Ishikawa (cell line): Measurements from ENCODE around the gene VAMP5.
A peak's percentile ranks its signal among the peaks of the same experiment; 100 is the strongest.

Experiments used
- CEBPB ChIP-seq: IDR thresholded peaks from 2 replicates; pipeline ENCODE4 v1.6.1; 2012
- CREB1 ChIP-seq: IDR thresholded peaks from 2 replicates; pipeline ENCODE4 v1.6.1; 2012; ENCODE audit warnings: low read depth
- EGR1 ChIP-seq: IDR thresholded peaks from 2 replicates; pipeline ENCODE4 v1.6.1; 2012
- EP300 ChIP-seq: IDR thresholded peaks from 2 replicates; pipeline ENCODE4 v1.6.1; 2012; ENCODE audit warnings: borderline replicate concordance
- FOXM1 ChIP-seq: IDR thresholded peaks from 2 replicates; pipeline ENCODE4 v1.6.1; 2012; ENCODE audit warnings: low read depth, borderline replicate concordance
- MAX ChIP-seq: IDR thresholded peaks from 2 replicates; pipeline ENCODE4 v1.6.1; 2012
- NFIC ChIP-seq: IDR thresholded peaks from 2 replicates; pipeline ENCODE4 v1.6.1; 2012
- RAD21 ChIP-seq: IDR thresholded peaks from 2 replicates; pipeline ENCODE4 v1.6.1; 2012; ENCODE audit warnings: low read depth
- REST ChIP-seq: IDR thresholded peaks from 2 replicates; pipeline ENCODE4 v1.6.1; 2012; ENCODE audit warnings: low read depth, mild to moderate bottlenecking
- TAF1 ChIP-seq: IDR thresholded peaks from 2 replicates; pipeline ENCODE4 v1.6.1; 2012; ENCODE audit warnings: low read depth, mild to moderate bottlenecking
- TCF12 ChIP-seq: IDR thresholded peaks from 2 replicates; pipeline ENCODE4 v1.6.1; 2012; ENCODE audit warnings: low read depth
- TEAD4 ChIP-seq: IDR thresholded peaks from 2 replicates; pipeline ENCODE4 v1.6.1; 2012
- USF1 ChIP-seq: IDR thresholded peaks from 2 replicates; pipeline ENCODE4 v1.6.1; 2012
- YY1 ChIP-seq: IDR thresholded peaks from 2 replicates; pipeline ENCODE4 v1.6.1; 2012; ENCODE audit warnings: low read depth
- ZBTB7A ChIP-seq: IDR thresholded peaks from 2 replicates; pipeline ENCODE4 v1.6.1; 2012; ENCODE audit warnings: low read depth

VAMP5 gene

GRCh38 chr2:85539361-85540132, 44.7 kb upstream of the VAMP5 start:
- peak; percentile 67 for TF ChIP-seq USF1
- TF ChIP-seq TEAD4: peak; percentile 14; the same call in 1 of the 2 replicates
- TF ChIP-seq NFIC: no peak
- TF ChIP-seq MAX: peak; percentile 97

- TF ChIP-seq YY1: peak; percentile 62
- TF ChIP-seq NFIC: no peak
- TF ChIP-seq EP300: no peak
- peak; percentile 4; the same call in 1 of the 2 replicates for TF ChIP-seq TAF1
- TF ChIP-seq CREB1: no peak
- no peak for TF ChIP-seq FOXM1
These were observed 44.0 kb upstream of the VAMP5 start for GRCh38 chr2:85540133-85540648.

GRCh38 chr2:85541262-85541661, 43.0 kb upstream of the VAMP5 start:
- TF ChIP-seq CEBPB (no peak), YY1 (no peak), TEAD4 (no peak), NFIC (no peak), MAX (no peak), REST (no peak), FOXM1 (no peak), ZBTB7A (no peak), USF1 (no peak), TAF1 (no peak), EGR1 (no peak), TCF12 (no peak), EP300 (no peak), RAD21 (no peak), CREB1 (no peak)

GRCh38 chr2:85541753-85542457, 42.3 kb upstream of the VAMP5 start:
- TF ChIP-seq YY1: no peak
- no peak for TF ChIP-seq MAX
- no peak for TF ChIP-seq CEBPB
- no peak for TF ChIP-seq REST
- TF ChIP-seq TAF1: no peak
- TF ChIP-seq USF1: no peak
- no peak for TF ChIP-seq EP300
- no peak for TF ChIP-seq EGR1
- no peak for TF ChIP-seq TEAD4
- no peak for TF ChIP-seq NFIC
- TF ChIP-seq FOXM1: no peak
- TF ChIP-seq ZBTB7A: no peak
- TF ChIP-seq RAD21: no peak
- TF ChIP-seq CREB1: no peak
- TF ChIP-seq TCF12: no peak

GRCh38 chr2:85542777-85543176, 41.5 kb upstream of the VAMP5 start:
- TF ChIP-seq TCF12 (no peak), CREB1 (no peak), NFIC (no peak), TAF1 (no peak), USF1 (no peak), EGR1 (no peak)
